HG02884 (cell line): ENCODE measurements around the gene RPL9.
"Not testable (repeated sequence)": the region's sequence is repeated elsewhere in the genome, so short reads cannot be mapped to it uniquely, and the experiment has no call there.

ENCODE experiments used
- ATAC-seq: cut with Tn5 transposase; IDR thresholded peaks from one replicate; pipeline ENCODE4 v1.9.1; 2021; ENCODE audit warnings: mild to moderate bottlenecking, moderate library complexity; ENCODE audit not compliant: unreplicated experiment

RPL9 gene

DNA sequence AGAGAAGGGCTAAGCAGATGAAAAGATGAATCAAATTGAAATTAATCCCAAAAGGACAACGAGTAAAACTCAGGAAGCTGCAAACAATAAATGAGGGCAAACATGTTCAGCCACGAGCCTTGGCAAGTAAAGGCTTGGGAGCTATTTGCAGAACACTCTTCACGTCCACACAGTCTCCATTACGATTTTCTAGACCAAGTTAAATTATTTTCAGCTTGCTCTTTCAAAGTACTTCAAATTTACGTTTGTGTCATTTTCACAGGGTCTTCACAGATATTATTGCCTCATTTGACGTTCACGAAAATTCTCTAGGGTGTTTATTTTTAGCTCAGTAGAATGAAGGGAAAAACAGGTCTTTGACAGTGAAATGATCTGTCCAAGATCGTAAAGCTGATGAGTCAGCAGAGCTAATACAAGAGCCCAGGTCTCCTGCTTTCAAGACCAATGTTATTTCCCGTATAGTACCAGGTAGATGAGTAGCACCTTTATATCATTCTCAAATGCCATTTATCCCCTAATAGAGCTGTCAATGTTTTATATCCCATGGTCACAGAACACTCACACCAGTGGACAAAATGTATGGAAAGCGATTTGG lies 31.1 kb downstream of the RPL9 start:
- ATAC-seq, result no peak

GRCh38 chr4:39426728-39427127 lies 32.0 kb downstream of the RPL9 start:
- ATAC-seq, result no peak

DNA sequence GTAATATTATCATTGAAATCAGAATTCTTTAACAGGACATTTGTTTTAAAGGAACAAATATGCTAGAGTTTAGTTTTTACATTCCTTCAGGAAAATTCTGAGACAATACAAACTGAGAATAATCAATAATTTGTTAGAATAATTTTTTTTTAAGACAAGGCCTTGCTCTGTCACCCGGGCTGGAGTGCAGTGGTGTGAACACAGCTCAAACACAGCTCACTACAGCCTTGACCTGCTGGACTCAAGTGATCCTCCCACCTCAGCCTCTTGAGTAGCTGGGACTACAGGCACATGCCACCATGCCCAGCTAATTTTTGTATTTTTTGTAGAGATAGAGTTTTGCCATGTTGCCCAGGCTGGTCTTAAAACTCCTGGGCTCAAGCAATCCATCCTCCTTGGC lies 33.4 kb downstream of the RPL9 start:
- not testable (repeated sequence) for ATAC-seq

- ATAC-seq, result no peak
Measured at GRCh38 chr4:39422247-39422646, 36.5 kb downstream of the RPL9 start.

- ATAC-seq, result no peak
Measured at GRCh38 chr4:39415678-39416283, 42.9 kb downstream of the RPL9 start.

DNA sequence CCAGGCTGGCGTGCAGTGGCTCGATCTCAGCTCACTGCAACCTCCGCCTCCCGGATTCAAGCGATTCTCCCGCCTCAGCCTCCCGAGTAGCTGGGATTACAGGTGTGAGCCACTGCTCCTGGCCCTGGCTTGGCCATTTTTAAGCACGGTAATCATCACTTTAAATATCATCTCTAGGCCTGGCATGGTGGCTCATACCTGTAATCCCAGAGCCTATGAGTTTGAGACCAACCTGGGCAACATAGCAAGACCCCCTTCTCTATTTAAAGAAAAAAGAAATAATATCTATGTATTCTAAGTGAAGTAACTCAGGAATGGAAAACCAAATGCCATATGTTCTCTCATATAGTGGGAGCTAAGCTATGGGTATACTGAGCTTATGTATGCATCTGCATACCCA lies 47.2 kb downstream of the RPL9 start:
- ATAC-seq, result not testable (repeated sequence)

DNA sequence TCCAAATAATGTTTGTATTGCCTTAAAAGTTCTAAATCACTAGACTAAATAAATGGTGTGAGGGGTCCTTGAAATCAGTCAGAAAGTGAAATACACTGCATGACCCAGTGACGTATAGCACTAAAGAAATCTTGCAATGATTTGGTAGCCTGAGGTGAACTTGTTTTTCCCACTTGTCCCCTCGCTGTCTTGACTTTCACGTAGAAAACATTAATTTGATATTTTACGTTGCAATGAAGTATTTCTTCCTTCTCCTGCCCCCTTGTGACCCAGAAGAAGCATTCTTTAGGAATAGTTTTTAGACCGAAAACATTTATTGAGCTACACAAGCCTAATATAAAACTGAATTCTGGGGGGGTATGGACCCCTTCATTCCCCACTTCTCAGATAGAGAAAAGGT lies 48.3 kb downstream of the RPL9 start:
- no peak for ATAC-seq

DNA sequence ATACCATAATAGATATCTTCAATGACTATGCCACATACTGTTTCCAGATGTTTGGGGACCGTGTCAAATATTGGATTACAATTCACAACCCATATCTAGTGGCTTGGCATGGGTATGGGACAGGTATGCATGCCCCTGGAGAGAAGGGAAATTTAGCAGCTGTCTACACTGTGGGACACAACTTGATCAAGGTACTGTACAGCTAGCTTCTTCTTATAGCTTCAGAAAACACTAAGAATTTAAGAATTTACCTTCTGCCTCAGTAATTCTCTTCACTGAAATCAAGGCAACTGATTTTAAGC lies 51.2 kb downstream of the RPL9 start:
- no peak for ATAC-seq

- ATAC-seq, result no peak
Measured at GRCh38 chr4:39406763-39407583, 51.7 kb downstream of the RPL9 start, which contains the start of gene KLB. TSS of gene KLB (plus strand) at chr4:39406930. CDS start at chr4:39406950, 20 bp downstream.
